Sigmoid colon (tissue), 7 donors: ENCODE measurements around the gene DNAH6. TPM values are rescaled to one million over a fixed set of nuclear protein-coding genes. Genes with fewer than 3 reads are reported as not detected.

Source experiments
- DNase-seq: peaks from one replicate; pipeline ENCODE4 v3.0.0-alpha.2; 2019
- H3K27ac ChIP-seq, 4 donors: fragments of 200-600 bp; sonication (generic); one replicate each; pipeline ENCODE4 v1.5.1; 2016 to 2019; ENCODE audit warnings: mild to moderate bottlenecking in 1 of 4
- H3K27me3 ChIP-seq, 3 donors: fragments of 200-600 bp; sonication (generic); one replicate each; pipeline ENCODE4 v1.5.1; 2019; ENCODE audit warnings: mild to moderate bottlenecking in 1 of 3
- H3K36me3 ChIP-seq, 4 donors: fragments of 200-600 bp; sonication (generic); one replicate each; pipeline ENCODE4 v1.5.1; 2016 to 2019
- H3K4me1 ChIP-seq, 4 donors: fragments of 200-600 bp; sonication (generic); one replicate each; pipeline ENCODE4 v1.5.1; 2017 to 2019
- H3K4me3 ChIP-seq, 4 donors: fragments of 200-600 bp; sonication (generic); one replicate each; pipeline ENCODE4 v1.5.1; 2017 to 2019; ENCODE audit warnings: mild to moderate bottlenecking in 2 of 4, moderate library complexity in 1 of 4
- H3K9me3 ChIP-seq, 4 donors: fragments of 200-600 bp in 3 of 4; sonication (generic) in 3 of 4; one replicate each; pipeline versions ENCODE4 v1.5.1 to v1.6.1; 2013 to 2019
- CTCF ChIP-seq, 4 experiments: fragments of 450-650 bp in 3 of 4; fragments of 200-600 bp in 1 of 4; IDR thresholded peaks; one replicate each; pipeline ENCODE4 v1.5.1; 2016 to 2019; ENCODE audit warnings: antibody characterized with exemption in 4 of 4, mild to moderate bottlenecking in 3 of 4, moderate library complexity in 2 of 4
- EP300 ChIP-seq, 4 donors: sonication (generic); formaldehyde crosslinking; IDR thresholded peaks; one replicate each; pipeline ENCODE4 v1.6.1; 2017; ENCODE audit warnings: antibody characterized with exemption in 4 of 4
- POLR2A ChIP-seq, 2 donors: fragments of 450-650 bp; IDR thresholded peaks; one replicate each; pipeline ENCODE4 v1.6.1; 2016; ENCODE audit warnings: antibody characterized with exemption in 2 of 2, mild to moderate bottlenecking in 2 of 2, moderate library complexity in 2 of 2
- POLR2AphosphoS5 ChIP-seq, 4 donors: sonication (generic); formaldehyde crosslinking; IDR thresholded peaks; one replicate each; pipeline ENCODE4 v1.6.1; 2017; ENCODE audit warnings: antibody characterized with exemption in 4 of 4
- WGBS, 2 donors: extraction: QIAGEN DNeasy Blood & Tissue Kit; methylation state at CpG; one replicate each; pipeline ENCODE4 v1.1.7; 2013; 5-methylcytosine and 5-hydroxymethylcytosine counted together
- intact Hi-C: fragments of 100-400 bp; cut with DNase I; formaldehyde crosslinking; loops from one replicate; pipeline ENCODE4 v1.15.1; 2023
- polyA plus RNA-seq, 3 donors: library from polyadenylated mRNA; stranded (reverse); fragments of 200-250 nt; gene quantifications; one replicate each; pipeline ENCODE4 v1.2.3, GENCODE V29; 2013
- total RNA-seq, 4 donors: library from RNA; depleted of rRNA; stranded (reverse); fragments of >200 nt; gene quantifications; one replicate each; pipeline ENCODE4 v1.1.0, GENCODE V29; 2016
- donor health status: healthy with polysubstance abuse.
- donor health status: Bipolar disorder and iron deficiency.
- donor health status: healthy.

DNAH6 gene
- total and polyA plus RNA-seq, 7 donors, result 0.20 to 0.55 (median 0.36) TPM; not detected in 2

- WGBS, 2 donors, result 89 to 92% methylated on average over 5 of the region's 5 CpGs
- H3K27ac ChIP-seq, result no peak overlapping the region
- no peaks in the 10 kb centered on the region for H3K4me1 ChIP-seq
- intact Hi-C loops, result no loop called here
- DNase-seq, result no peak
- no peaks in the 10 kb centered on the region for H3K9me3 ChIP-seq
- H3K4me3 ChIP-seq, result no peak overlapping the region
- TF ChIP-seq CTCF (IDR thresholded peaks at IDR 0.05), result no peak
- TF ChIP-seq EP300 (IDR thresholded peaks at IDR 0.05), result no peak
- TF ChIP-seq POLR2AphosphoS5 (IDR thresholded peaks at IDR 0.05), result no peak
- TF ChIP-seq POLR2A (IDR thresholded peaks at IDR 0.05), result no peak
- H3K27me3 ChIP-seq, result no peaks in the 10 kb centered on the region
- H3K36me3 ChIP-seq, result no peaks in the 10 kb centered on the region
These were observed 152.8 kb downstream of the DNAH6 start for GRCh38 chr2:84669122-84669521.

- Histone ChIP-seq H3K27me3 (no peaks in the 10 kb centered on the region), H3K4me1 (no peaks in the 10 kb centered on the region), H3K27ac (no peak overlapping the region), H3K9me3 (no peaks in the 10 kb centered on the region), H3K4me3 (no peak overlapping the region), H3K36me3 (no peaks in the 10 kb centered on the region)
- TF ChIP-seq CTCF (IDR thresholded peaks at IDR 0.05), result no peak
- no peak for TF ChIP-seq EP300 (IDR thresholded peaks at IDR 0.05)
- TF ChIP-seq POLR2AphosphoS5 (IDR thresholded peaks at IDR 0.05), result no peak
- TF ChIP-seq POLR2A (IDR thresholded peaks at IDR 0.05), result no peak
- intact Hi-C loops, result no loop called here
- no peak for DNase-seq
These were observed 157.8 kb downstream of the DNAH6 start for GRCh38 chr2:84674099-84674498.

DNA sequence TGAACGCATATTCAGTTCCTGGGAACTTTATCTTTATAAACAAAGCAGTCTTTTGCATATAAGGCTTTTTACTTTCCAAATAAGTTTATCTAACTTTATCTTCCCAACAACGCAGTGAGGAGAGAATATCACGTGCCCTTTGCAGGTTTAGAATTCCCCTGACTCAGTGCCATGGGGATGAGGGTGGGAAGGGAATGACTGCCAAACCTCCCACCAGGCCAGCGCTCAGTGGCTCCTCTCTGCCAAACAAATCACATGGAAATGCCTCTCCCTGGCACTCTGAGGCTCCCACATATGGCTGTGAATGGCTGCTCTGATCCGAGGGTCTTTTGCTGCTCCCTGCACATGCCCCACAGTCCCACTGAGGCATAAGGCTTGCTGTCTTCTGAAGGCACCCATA is 158.3 kb downstream of the DNAH6 start:
- 85 to 89% methylated on average over 5 of the region's 5 CpGs for WGBS, 2 donors

GRCh38 chr2:84676295-84676694 is 160.0 kb downstream of the DNAH6 start:
- no peaks in the 10 kb centered on the region for H3K36me3 ChIP-seq
- H3K4me3 ChIP-seq, result no peak overlapping the region
- no peak overlapping the region for H3K27ac ChIP-seq
- 82 to 84% methylated on average over 1 of the region's 1 CpG for WGBS, 2 donors
- H3K4me1 ChIP-seq, result no peaks in the 10 kb centered on the region
- DNase-seq, result no peak
- H3K9me3 ChIP-seq, result no peaks in the 10 kb centered on the region
- TF ChIP-seq POLR2AphosphoS5 (IDR thresholded peaks at IDR 0.05), result no peak
- no peak for TF ChIP-seq CTCF (IDR thresholded peaks at IDR 0.05)
- no peak for TF ChIP-seq POLR2A (IDR thresholded peaks at IDR 0.05)
- TF ChIP-seq EP300 (IDR thresholded peaks at IDR 0.05), result no peak
- no peaks in the 10 kb centered on the region for H3K27me3 ChIP-seq
- intact Hi-C loops, result no loop called here

More for the DNA sequence above, 158.3 kb downstream of the DNAH6 start:
- H3K36me3 ChIP-seq, result no peaks in the 10 kb centered on the region
- H3K27me3 ChIP-seq, result no peaks in the 10 kb centered on the region
- DNase-seq, result no peak
- H3K9me3 ChIP-seq, result no peaks in the 10 kb centered on the region
- H3K4me1 ChIP-seq, result no peaks in the 10 kb centered on the region
- H3K4me3 ChIP-seq, result no peak overlapping the region
- TF ChIP-seq EP300 (IDR thresholded peaks at IDR 0.05), result no peak
- no peak for TF ChIP-seq POLR2AphosphoS5 (IDR thresholded peaks at IDR 0.05)
- TF ChIP-seq POLR2A (IDR thresholded peaks at IDR 0.05), result no peak
- no peak for TF ChIP-seq CTCF (IDR thresholded peaks at IDR 0.05)
- intact Hi-C loops, result no loop called here
- no peak overlapping the region for H3K27ac ChIP-seq

DNA sequence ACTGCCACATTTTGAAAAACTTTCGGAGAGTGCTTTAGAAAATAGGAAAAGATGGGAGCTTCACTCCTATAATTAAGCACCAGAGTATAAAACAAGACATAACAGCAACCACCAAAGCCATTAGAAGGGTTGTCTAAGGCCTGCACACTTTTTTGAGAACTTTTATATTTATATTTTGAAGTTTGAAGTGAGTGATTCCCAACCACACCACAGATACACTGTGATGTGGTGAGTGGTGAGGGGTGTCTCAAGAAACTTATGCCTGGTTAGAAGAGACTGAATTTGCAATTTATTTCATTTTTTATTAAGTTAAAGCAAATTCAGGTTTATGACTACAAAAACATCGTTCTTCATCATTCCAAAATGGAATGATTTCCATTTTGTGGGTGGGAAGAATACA is 161.9 kb downstream of the DNAH6 start:
- no peak for DNase-seq
- H3K27ac ChIP-seq, result no peak overlapping the region
- no peak for TF ChIP-seq POLR2A (IDR thresholded peaks at IDR 0.05)
- no peak for TF ChIP-seq EP300 (IDR thresholded peaks at IDR 0.05)
- TF ChIP-seq CTCF (IDR thresholded peaks at IDR 0.05), result no peak
- no peak for TF ChIP-seq POLR2AphosphoS5 (IDR thresholded peaks at IDR 0.05)
- no peaks in the 10 kb centered on the region for H3K9me3 ChIP-seq
- H3K4me1 ChIP-seq, result no peaks in the 10 kb centered on the region
- 87 to 91% methylated on average over 2 of the region's 2 CpGs for WGBS, 2 donors
- no peak overlapping the region for H3K4me3 ChIP-seq
- intact Hi-C loops, result no loop called here
- H3K36me3 ChIP-seq, result no peaks in the 10 kb centered on the region
- H3K27me3 ChIP-seq, result no peaks in the 10 kb centered on the region
